Astrocyte (in vitro differentiated cells and primary cell): ENCODE measurements around the gene TAGLN2.

ENCODE experiments used
- CTCF ChIP-seq: IDR thresholded peaks from 2 replicates; pipeline ENCODE4 v1.5.1; 2011; ENCODE audit warnings: low read depth, mild to moderate bottlenecking, inconsistent platforms, low read length, moderate library complexity; ENCODE audit not compliant: insufficient read depth
- EZH2 ChIP-seq: IDR thresholded peaks from 2 replicates; pipeline ENCODE4 v1.6.1; 2012; ENCODE audit warnings: mild to moderate bottlenecking, low read length, inconsistent platforms; ENCODE audit not compliant: insufficient read depth

- TF ChIP-seq CTCF (no peak), EZH2 (no peak)
These were observed 20.4 kb upstream of the TAGLN2 start, which contains the start of gene IGSF9 for GRCh38 chr1:159945483-159946241.
